ENCODE results near the gene ODAD4. TPM values are rescaled to one million over a fixed set of nuclear protein-coding genes. Genes with fewer than 3 reads are reported as not detected.

Gene ODAD4
- total RNA-seq, 1 donor from 2014 or later, result not detected

GRCh38 chr17:41942626-41943373 lies 12.4 kb downstream of the ODAD4 start:
- peak; percentile 27 for ATAC-seq

- no peak for ATAC-seq
Measured at GRCh38 chr17:41943492-41943891, 13.1 kb downstream of the ODAD4 start.

- ATAC-seq, result no peak
Measured at GRCh38 chr17:41944943-41945342, 14.5 kb downstream of the ODAD4 start.

GRCh38 chr17:41948762-41949460 lies 18.5 kb downstream of the ODAD4 start:
- peak; percentile 17 for ATAC-seq

- no peak for ATAC-seq
Measured at GRCh38 chr17:41956522-41956921, 26.1 kb downstream of the ODAD4 start.

- ATAC-seq, result no peak
Measured at GRCh38 chr17:41957031-41957868, 26.8 kb downstream of the ODAD4 start.

- no peak for ATAC-seq
Measured at GRCh38 chr17:41957869-41958439, 27.5 kb downstream of the ODAD4 start.

GRCh38 chr17:41959030-41959335 lies 28.6 kb downstream of the ODAD4 start:
- ATAC-seq, result no peak

GRCh38 chr17:41959336-41960095 lies 29.1 kb downstream of the ODAD4 start:
- ATAC-seq, result peak; percentile 23

GRCh38 chr17:41962111-41962510 lies 31.7 kb downstream of the ODAD4 start:
- no peak for ATAC-seq

- no peak for ATAC-seq
Measured at GRCh38 chr17:41962768-41963434, 32.5 kb downstream of the ODAD4 start.

GRCh38 chr17:41965694-41966462 lies 35.5 kb downstream of the ODAD4 start:
- peak; percentile 88 for ATAC-seq

- peak; percentile 83 for ATAC-seq
Measured at GRCh38 chr17:41966463-41967140, 36.2 kb downstream of the ODAD4 start, which contains the start of gene CNP. TSS of gene CNP (plus strand) at chr17:41966795. CDS start at chr17:41966885, 90 bp downstream.

- ATAC-seq, result peak; percentile 0
Measured at GRCh38 chr17:41967141-41967920, 36.9 kb downstream of the ODAD4 start.

- ATAC-seq, result no peak
Measured at GRCh38 chr17:41967921-41968578, 37.6 kb downstream of the ODAD4 start.

- ATAC-seq, result no peak
Measured at GRCh38 chr17:41968676-41969075, 38.3 kb downstream of the ODAD4 start.

- ATAC-seq, result no peak
Measured at GRCh38 chr17:41970901-41971331, 40.5 kb downstream of the ODAD4 start.

- no peak for ATAC-seq
Measured at GRCh38 chr17:41971721-41972523, 41.5 kb downstream of the ODAD4 start.
